Measurements from ENCODE around the gene IDS. TPM values are rescaled to one million over a fixed set of nuclear protein-coding genes. Genes with fewer than 3 reads are reported as not detected.

The IDS gene
- total RNA-seq, 1 donor from 2014 or later = 33.9 TPM

GRCh38 chrX:149461746-149462145 is 43.4 kb downstream of the IDS start:
- H3K36me3 Mint-ChIP-seq (ENCODE audit: insufficient read depth) = no peaks in the 10 kb centered on the region
- H3K4me1 Mint-ChIP-seq (ENCODE audit: low read depth) = no peaks in the 10 kb centered on the region
- no peak for DNase-seq (ENCODE audit: low spot score, unreplicated experiment)
- no peak for TF ChIP-seq CTCF (IDR thresholded peaks at IDR 0.05; ENCODE audit: unreplicated experiment)
- H3K4me3 Mint-ChIP-seq (ENCODE audit: low read depth) = no peak overlapping the region
- no peak overlapping the region for H3K27ac Mint-ChIP-seq
- peaks cover 18% of the 10 kb centered on the region for H3K9me3 Mint-ChIP-seq (ENCODE audit: low read depth)
- H3K27me3 Mint-ChIP-seq = no peaks in the 10 kb centered on the region

GRCh38 chrX:149458586-149458985 is 46.5 kb downstream of the IDS start:
- H3K4me3 Mint-ChIP-seq (ENCODE audit: low read depth) = no peak overlapping the region
- no peaks in the 10 kb centered on the region for H3K4me1 Mint-ChIP-seq (ENCODE audit: low read depth)
- no peak for DNase-seq (ENCODE audit: low spot score, unreplicated experiment)
- no peaks in the 10 kb centered on the region for H3K27me3 Mint-ChIP-seq
- no peak overlapping the region for H3K27ac Mint-ChIP-seq
- H3K9me3 Mint-ChIP-seq (ENCODE audit: low read depth) = peaks cover 11% of the 10 kb centered on the region
- no peak for TF ChIP-seq CTCF (IDR thresholded peaks at IDR 0.05; ENCODE audit: unreplicated experiment)
- no peaks in the 10 kb centered on the region for H3K36me3 Mint-ChIP-seq (ENCODE audit: insufficient read depth)

GRCh38 chrX:149456476-149457245 is 48.4 kb downstream of the IDS start:
- H3K27me3 Mint-ChIP-seq = no peaks in the 10 kb centered on the region
- no peaks in the 10 kb centered on the region for H3K36me3 Mint-ChIP-seq (ENCODE audit: insufficient read depth)
- no peak overlapping the region for H3K4me3 Mint-ChIP-seq (ENCODE audit: low read depth)
- no peak for TF ChIP-seq CTCF (IDR thresholded peaks at IDR 0.05; ENCODE audit: unreplicated experiment)
- H3K27ac Mint-ChIP-seq = no peak overlapping the region
- H3K9me3 Mint-ChIP-seq (ENCODE audit: low read depth) = peaks cover 11% of the 10 kb centered on the region
- H3K4me1 Mint-ChIP-seq (ENCODE audit: low read depth) = no peaks in the 10 kb centered on the region
- DNase-seq (ENCODE audit: low spot score, unreplicated experiment) = no peak

- Mint-ChIP-seq H3K4me1 (ENCODE audit: low read depth) (no peaks in the 10 kb centered on the region), H3K4me3 (ENCODE audit: low read depth) (no peak overlapping the region), H3K36me3 (ENCODE audit: insufficient read depth) (no peaks in the 10 kb centered on the region), H3K27ac (no peak overlapping the region), H3K27me3 (no peaks in the 10 kb centered on the region), H3K9me3 (ENCODE audit: low read depth) (peaks cover 11% of the 10 kb centered on the region)
- TF ChIP-seq CTCF (IDR thresholded peaks at IDR 0.05; ENCODE audit: unreplicated experiment) = no peak
- DNase-seq (ENCODE audit: low spot score, unreplicated experiment) = no peak
Observed at GRCh38 chrX:149455934-149456333, 49.2 kb downstream of the IDS start.

- H3K36me3 Mint-ChIP-seq (ENCODE audit: insufficient read depth) = peaks cover 1% of the 10 kb centered on the region
- no peaks in the 10 kb centered on the region for H3K27me3 Mint-ChIP-seq
- H3K4me3 Mint-ChIP-seq (ENCODE audit: low read depth) = no peak overlapping the region
- DNase-seq (ENCODE audit: low spot score, unreplicated experiment) = no peak
- H3K27ac Mint-ChIP-seq = no peak overlapping the region
- peaks cover 18% of the 10 kb centered on the region for H3K9me3 Mint-ChIP-seq (ENCODE audit: low read depth)
- no peak for TF ChIP-seq CTCF (IDR thresholded peaks at IDR 0.05; ENCODE audit: unreplicated experiment)
- no peaks in the 10 kb centered on the region for H3K4me1 Mint-ChIP-seq (ENCODE audit: low read depth)
Observed at GRCh38 chrX:149453906-149454822, 50.9 kb downstream of the IDS start.

Measured in progenitor cell of endocrine pancreas (in vitro differentiated cells).